ENCODE data around the gene ZIC4. TPM values are rescaled to one million over a fixed set of nuclear protein-coding genes. Genes with fewer than 3 reads are reported as not detected.

ZIC4 gene
- total and polyA plus RNA-seq, 2 of the 4 experiments (the other 2 are of a cell fraction) = not detected

GRCh38 chr3:147426931-147427330 lies 20.6 kb upstream of the ZIC4 start:
- Histone ChIP-seq H3K27ac (ENCODE audit: insufficient read depth, low read length) (no peak overlapping the region), H4K20me1 (ENCODE audit: insufficient read depth, low read length) (no peaks in the 10 kb centered on the region), H2BK20ac (ENCODE audit: low read depth, low read length) (no peak overlapping the region), H3K27me3 (ENCODE audit: control insufficient read depth, insufficient read depth, low read length) (peaks cover 33% of the 10 kb centered on the region), H3K9ac (ENCODE audit: low read depth, low read length) (no peak overlapping the region), H3K23ac (ENCODE audit: low read depth, low read length) (no peak overlapping the region), H2AK5ac (ENCODE audit: low read depth, low read length) (no peak overlapping the region), H2AK9ac (replicated peaks; ENCODE audit: low read depth, low read length, poor library complexity) (no peak overlapping the region), H3K36me3 (ENCODE audit: control insufficient read depth, insufficient read depth, low read length) (no peaks in the 10 kb centered on the region), H3K4ac (ENCODE audit: low read depth, low read length) (no peak overlapping the region), H3K4me2 (ENCODE audit: low read depth, low read length) (no peak overlapping the region), H3K56ac (ENCODE audit: extremely low read depth, insufficient read depth, low read length) (no peak overlapping the region), H2BK15ac (ENCODE audit: low read depth, low read length) (no peak overlapping the region), H3K4me3 (ENCODE audit: insufficient read depth, low read depth, low read length) (no peak overlapping the region), H2BK5ac (ENCODE audit: low read depth, low read length, poor library complexity, severe bottlenecking) (no peak overlapping the region), H2AFZ (replicated peaks; ENCODE audit: low read length, poor library complexity) (no peak overlapping the region), H3K4me1 (ENCODE audit: control insufficient read depth, insufficient read depth, low read length) (no peaks in the 10 kb centered on the region), H4K5ac (ENCODE audit: low read depth, low read length) (no peak overlapping the region), H3K79me1 (ENCODE audit: low read depth in 1 of 2, low read length in 2 of 2) (no peaks in the 10 kb centered on the region), H4K91ac (ENCODE audit: insufficient read depth, low read depth, low read length) (no peak overlapping the region), H3K18ac (ENCODE audit: low read depth, low read length) (no peak overlapping the region), H3K9me3 (ENCODE audit: control insufficient read depth, insufficient read depth, low read length) (peaks cover 8% of the 10 kb centered on the region), H3K9me1 (ENCODE audit: insufficient read depth, low read length) (no peaks in the 10 kb centered on the region), H4K8ac (ENCODE audit: low read depth in 2 of 2, low read length in 2 of 2) (no peak overlapping the region), H2BK120ac (ENCODE audit: low read depth, low read length) (no peak overlapping the region), H3K14ac (replicated peaks; ENCODE audit: low read depth, low read length) (no peak overlapping the region)
- no TSS peak for BruUV-seq (replicated peaks)
- DNase-seq (no peak), ATAC-seq (ENCODE audit: low read depth) (no peak)
- POLR2A ChIA-PET (ENCODE audit: unreplicated experiment) = no interaction called here
- in situ Hi-C loops (cut with MboI; ENCODE audit: low sequenced_read_pairs) (no loop called here), dilution Hi-C loops (cut with HindIII; ENCODE audit: low sequenced_read_pairs, unreplicated experiment) (no loop called here), intact Hi-C loops (cut with micrococcal nuclease) (no loop called here)
- no CpG with 5 or more reads among the region's 2 CpGs for WGBS, 2 experiments (ENCODE audit: extremely low coverage in 2 of 2, insufficient read length in 1 of 2)
- CTCF ChIA-PET = no interaction called here
- TF ChIP-seq MAFK (IDR thresholded peaks at IDR 0.05; ENCODE audit: low read depth, low read length) (no peak), MXI1 (IDR thresholded peaks at IDR 0.05; ENCODE audit: borderline replicate concordance, low read depth, low read length) (no peak), ELK1 (IDR thresholded peaks at IDR 0.05; ENCODE audit: borderline replicate concordance, low read depth, low read length) (no peak), USF2 (IDR thresholded peaks at IDR 0.05; ENCODE audit: low read depth, low read length) (no peak), CEBPB (IDR thresholded peaks at IDR 0.05; ENCODE audit: low read depth, low read length) (no peak), CHD1 (IDR thresholded peaks at IDR 0.05; ENCODE audit: low read depth, low read length) (no peak), FOS (IDR thresholded peaks at IDR 0.05; ENCODE audit: low read depth, low read length) (no peak), RAD21 (IDR thresholded peaks at IDR 0.05; ENCODE audit: low read length) (no peak), NFE2L2 (IDR thresholded peaks at IDR 0.05; ENCODE audit: low read depth, low read length) (no peak)
